ENCODE results near the gene SRP54. TPM values are rescaled to one million over a fixed set of nuclear protein-coding genes. Genes with fewer than 3 reads are reported as not detected.

Gene SRP54
- total and polyA plus RNA-seq, 2 of the 8 experiments (the other 6 are each of a cell fraction or from before 2014, with no cell fraction given), result 19.7 to 60.0 TPM

DNA sequence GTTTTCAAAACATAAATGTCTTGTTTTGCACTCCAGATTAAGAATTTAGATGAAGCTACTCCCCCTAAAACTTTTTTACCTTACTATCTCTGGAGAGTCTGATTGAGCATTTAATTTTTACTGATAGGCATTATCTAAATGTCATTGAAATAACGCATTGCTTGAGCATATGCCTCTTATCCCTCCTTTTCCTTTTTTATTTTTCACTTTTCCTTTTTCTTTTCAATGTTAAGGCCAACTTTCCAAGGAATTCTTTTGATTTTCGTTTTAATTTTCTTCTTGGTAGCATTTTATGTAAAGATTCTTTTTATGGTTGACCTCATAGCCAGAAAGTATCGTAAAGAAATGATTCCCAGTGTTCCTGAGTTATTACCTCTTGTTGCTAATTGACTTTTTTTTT, 2.9 kb downstream of the SRP54 start:
- Histone ChIP-seq H3K4me2 (ENCODE audit: insufficient read depth in 1 of 2, low read depth in 2 of 2, low read length in 2 of 2) (no peak overlapping the region), H2BK12ac (ENCODE audit: low read depth, low read length) (no peak overlapping the region), H3K4ac (replicated peaks; ENCODE audit: insufficient read length, low read depth, low read length) (no peak overlapping the region), H2AK5ac (ENCODE audit: low read depth, low read length) (no peak overlapping the region), H2BK120ac (replicated peaks; ENCODE audit: low read depth, low read length) (no peak overlapping the region), H4K20me1 (replicated peaks in 1 of 2; ENCODE audit: control insufficient read depth in 1 of 2, insufficient read depth in 2 of 2, low read length in 2 of 2) (no peaks in the 10 kb centered on the region), H3K18ac (ENCODE audit: extremely low read depth, low read length) (no peak overlapping the region), H2BK5ac (ENCODE audit: low read depth, low read length) (no peak overlapping the region), H3K36me3 (ENCODE audit: control insufficient read depth in 2 of 4, insufficient read depth in 4 of 4, low read length in 3 of 4) (no peaks in the 10 kb centered on the region), H3K14ac (ENCODE audit: insufficient read length) (no peak overlapping the region), H3K27ac (ENCODE audit: low read depth, low read length) (no peak overlapping the region), H3K79me2 (ENCODE audit: control insufficient read depth in 1 of 2, insufficient read depth in 2 of 2, low read length in 2 of 2) (peaks cover 0 to 80% of the 10 kb centered on the region in 2 experiments; a peak in 2 of 4 replicates), H2AFZ (ENCODE audit: low read length) (no peak overlapping the region), H3K4me1 (replicated peaks in 1 of 4; ENCODE audit: control insufficient read depth in 3 of 4, insufficient read depth in 4 of 4, low read length in 3 of 4) (peaks cover 0 to 5% (median 1%) of the 10 kb centered on the region in 4 experiments; a peak in 3 of 7 replicates), H4K5ac (ENCODE audit: insufficient read length, low read depth, low read length) (no peak overlapping the region), H3K23ac (ENCODE audit: insufficient read length) (no peak overlapping the region), H3K56ac (replicated peaks; ENCODE audit: insufficient read length, low read depth, low read length) (no peak overlapping the region), H3K9me3 (ENCODE audit: insufficient read depth in 2 of 2, low read depth in 1 of 2, low read length in 1 of 2) (no peaks in the 10 kb centered on the region), H3K79me1 (ENCODE audit: low read depth, low read length) (peaks cover 8% of the 10 kb centered on the region; the same call in 1 of the 2 replicates), H3K4me3 (ENCODE audit: extremely low read depth in 1 of 4, insufficient read depth in 2 of 4, low read depth in 3 of 4, low read length in 4 of 4) (no peak overlapping the region), H3K23me2 (ENCODE audit: low read depth, low read length) (peaks cover 12% of the 10 kb centered on the region), H3K27me3 (replicated peaks in 1 of 4; ENCODE audit: control insufficient read depth in 3 of 4, extremely low read depth in 1 of 4, insufficient read depth in 3 of 4, low read length in 3 of 4) (no peaks in the 10 kb centered on the region), H2BK15ac (ENCODE audit: low read length) (no peak overlapping the region), H4K8ac (ENCODE audit: extremely low read depth, insufficient read depth, low read length) (no peak overlapping the region), H2BK20ac (ENCODE audit: low read length) (no peak overlapping the region), H4K91ac (replicated peaks; ENCODE audit: insufficient read length, low read length) (no peak overlapping the region), H3K9ac (replicated peaks in 1 of 4; ENCODE audit: extremely low read depth in 1 of 4, low read depth in 3 of 4, low read length in 3 of 4) (no peak overlapping the region)
- ChIA-PET CTCF (ENCODE audit: partially characterized antibody) (interaction anchor here (2.4 kb wide), 1 partner anchor 313 kb away, joined by 6 read pairs; no protein-coding TSS in a partner anchor), POLR2A (ENCODE audit: partially characterized antibody) (interaction anchor here (1.2 kb wide), 1 partner anchor 83 kb away, joined by 3 read pairs; no protein-coding TSS in a partner anchor)
- WGBS, 2 experiments (ENCODE audit: extremely low coverage in 1 of 2, insufficient coverage in 1 of 2, insufficient read length in 1 of 2, insufficient replicate concordance in 2 of 2, low coverage in 1 of 2, low lambda C conversion rate in 2 of 2, missing lambda C conversion rate in 1 of 2), result 85% methylated on average over 3 of the region's 3 CpGs; no CpG with 5 or more reads in 1 of the 2 experiments
- FAIRE-seq, result no peak
- TF ChIP-seq GABPA (IDR thresholded peaks at IDR 0.05; ENCODE audit: borderline replicate concordance, insufficient read depth, low read length), result no peak
- no peak for TF ChIP-seq SP4 (IDR thresholded peaks at IDR 0.05; ENCODE audit: low read length)
- TF ChIP-seq SUZ12 (IDR thresholded peaks at IDR 0.05; ENCODE audit: low read length), result no peak
- no peak for TF ChIP-seq CHD1 (IDR thresholded peaks at IDR 0.05; ENCODE audit: low read depth, low read length)
- TF ChIP-seq CREB1 (IDR thresholded peaks at IDR 0.05), result no peak
- TF ChIP-seq NANOG (IDR thresholded peaks at IDR 0.05; ENCODE audit: insufficient read depth, low read depth, low read length, poor library complexity, severe bottlenecking), result no peak
- no peak for TF ChIP-seq TAF7 (optimal IDR thresholded peaks at IDR 0.05; ENCODE audit: borderline replicate concordance, low read depth, low read length)
- TF ChIP-seq CTBP2 (IDR thresholded peaks at IDR 0.05; ENCODE audit: borderline replicate concordance, insufficient read depth, insufficient read length, low read length), result no peak
- no peak for TF ChIP-seq SIN3A (conservative IDR thresholded peaks at IDR 0.05 in 1 of 2, IDR thresholded peaks at IDR 0.05 in 1 of 2; ENCODE audit: low read depth in 1 of 2, low read length in 2 of 2)
- TF ChIP-seq, protein P1, sequence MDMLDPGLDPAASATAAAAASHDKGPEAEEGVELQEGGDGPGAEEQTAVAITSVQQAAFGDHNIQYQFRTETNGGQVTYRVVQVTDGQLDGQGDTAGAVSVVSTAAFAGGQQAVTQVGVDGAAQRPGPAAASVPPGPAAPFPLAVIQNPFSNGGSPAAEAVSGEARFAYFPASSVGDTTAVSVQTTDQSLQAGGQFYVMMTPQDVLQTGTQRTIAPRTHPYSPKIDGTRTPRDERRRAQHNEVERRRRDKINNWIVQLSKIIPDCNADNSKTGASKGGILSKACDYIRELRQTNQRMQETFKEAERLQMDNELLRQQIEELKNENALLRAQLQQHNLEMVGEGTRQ (IDR thresholded peaks at IDR 0.05; ENCODE audit: low read length), result no peak
- no peak for TF ChIP-seq CHD2 (IDR thresholded peaks at IDR 0.05; ENCODE audit: low read length)
- no peak for DNase-seq (ENCODE audit: low read depth in 1 of 2, low spot score in 2 of 2)

All from H1 (cell line).